Endothelial cell of umbilical vein (primary cell): ENCODE data around the gene BRK1. TPM values are rescaled to one million over a fixed set of nuclear protein-coding genes. Genes with fewer than 3 reads are reported as not detected.
"Not testable (repeated sequence)": the region's sequence is repeated elsewhere in the genome, so short reads cannot be mapped to it uniquely, and the experiment has no call there.

Source experiments
- BruUV-seq: library from RNA; stranded (reverse); fragments of 400-500 nt; replicated peaks from 2 replicates; lab custom pipeline; 2021; lab: Mats Ljungman, UMichigan
- CTCF ChIA-PET: fragments of 300-600, 350-600 bp; sonication (Branson Sonifier 250); formaldehyde crosslinking; loops from one replicate; lab custom pipeline; 2021; ENCODE audit warnings: antibody characterized with exemption, inconsistent platforms; lab: Charles Lee
- POLR2A ChIA-PET: fragments of 300-600, 350-600 bp; sonication (Branson Sonifier 250); formaldehyde crosslinking; loops from one replicate; lab custom pipeline; 2021; ENCODE audit warnings: antibody characterized with exemption, inconsistent platforms; lab: Charles Lee
- DNase-seq: peaks from one replicate; pipeline ENCODE4 v3.0.0-alpha.2; 2011; ENCODE audit warnings: low read depth, low spot score
- FAIRE-seq: peaks from 2 replicates; lab custom pipeline; 2011; peaks lifted over from hg19 to GRCh38; lab: Jason Lieb, UNC
- H2AFZ ChIP-seq: 2 replicates; pipeline ENCODE4 v1.6.0; 2012; ENCODE audit warnings: low read depth, low read length, control low read depth, inconsistent platforms
- H3K27ac ChIP-seq: 2 replicates; pipeline ENCODE4 v1.5.1; 2011; ENCODE audit warnings: low read depth, mild to moderate bottlenecking, control low read depth, low read length, moderate library complexity; ENCODE audit not compliant: insufficient read depth
- H3K27me3 ChIP-seq, 2 experiments: 2 replicates each; pipeline versions ENCODE4 v1.6.0 to v1.6.1; 2011; ENCODE audit warnings: low read length in 2 of 2, mixed read lengths in 1 of 2; ENCODE audit not compliant: control insufficient read depth in 2 of 2, insufficient read depth in 2 of 2
- H3K36me3 ChIP-seq, 2 experiments: 2 replicates in 1 of 2; 3 replicates in 1 of 2; pipeline ENCODE4 v1.5.1; 2011; ENCODE audit warnings: low read length in 2 of 2, mild to moderate bottlenecking in 1 of 2, moderate library complexity in 1 of 2; ENCODE audit not compliant: control insufficient read depth in 2 of 2, insufficient read depth in 2 of 2; ENCODE audit errors: extremely low read depth in 1 of 2
- H3K4me1 ChIP-seq: 3 replicates; pipeline ENCODE4 v1.5.1; 2011; ENCODE audit warnings: mild to moderate bottlenecking, low read length; ENCODE audit not compliant: control insufficient read depth, insufficient read depth; ENCODE audit errors: extremely low read depth
- H3K4me2 ChIP-seq: 2 replicates; pipeline ENCODE4 v1.6.1; 2011; ENCODE audit warnings: low read length, control low read depth, mixed read lengths; ENCODE audit not compliant: insufficient read depth
- H3K4me3 ChIP-seq, 3 experiments: fragments of 200-600 bp in 1 of 3; sonication (generic), shearing (Covaris generic) in 1 of 3; replicated peaks in 1 of 3; 2 replicates each; pipeline ENCODE4 v1.5.1; 2011 to 2016; ENCODE audit warnings: control low read depth in 3 of 3, low read length in 3 of 3, mild to moderate bottlenecking in 2 of 3, inconsistent platforms in 1 of 3, low read depth in 1 of 3, moderate library complexity in 1 of 3; ENCODE audit not compliant: insufficient read depth in 1 of 3
- H3K79me2 ChIP-seq: 2 replicates; pipeline ENCODE4 v1.6.0; 2012; ENCODE audit warnings: low read length, inconsistent platforms; ENCODE audit not compliant: control insufficient read depth, insufficient read depth
- H3K9ac ChIP-seq: replicated peaks from 2 replicates; pipeline ENCODE3; 2011; ENCODE audit warnings: low read length, control low read depth; ENCODE audit not compliant: insufficient read depth; ENCODE audit errors: extremely low read depth
- H3K9me1 ChIP-seq: replicated peaks from 3 replicates; pipeline ENCODE4 v1.6.0; 2011; ENCODE audit warnings: mild to moderate bottlenecking, low read length; ENCODE audit not compliant: control insufficient read depth, insufficient read depth; ENCODE audit errors: extremely low read depth
- H3K9me3 ChIP-seq: replicated peaks from 2 replicates; pipeline ENCODE4 v1.5.1; 2012; ENCODE audit warnings: low read length, inconsistent platforms; ENCODE audit not compliant: control insufficient read depth, insufficient read depth
- H4K20me1 ChIP-seq: replicated peaks from 2 replicates; pipeline ENCODE3; 2011; ENCODE audit warnings: mild to moderate bottlenecking, low read length; ENCODE audit not compliant: control insufficient read depth, insufficient read depth; ENCODE audit errors: extremely low read depth
- EZH2 ChIP-seq: IDR thresholded peaks from 2 replicates; pipeline ENCODE4 v1.6.1; 2012; ENCODE audit warnings: borderline replicate concordance, low read depth, mild to moderate bottlenecking, moderate library complexity, low read length, inconsistent platforms; ENCODE audit not compliant: severe bottlenecking
- FOS ChIP-seq: IDR thresholded peaks from 2 replicates; pipeline ENCODE4 v1.6.1; 2011; ENCODE audit warnings: mild to moderate bottlenecking, low read length, moderate library complexity, borderline replicate concordance; ENCODE audit not compliant: insufficient read depth
- GATA2 ChIP-seq: IDR thresholded peaks from 2 replicates; pipeline ENCODE4 v1.7.0; 2011; ENCODE audit warnings: low read depth, mild to moderate bottlenecking, moderate library complexity, mixed read lengths, low read length; ENCODE audit not compliant: insufficient read length, insufficient read depth
- JUN ChIP-seq: IDR thresholded peaks from 2 replicates; pipeline ENCODE4 v1.6.1; 2011; ENCODE audit warnings: borderline replicate concordance, low read depth; ENCODE audit not compliant: insufficient read length, insufficient read depth
- MYC ChIP-seq: IDR thresholded peaks from one replicate; pipeline ENCODE4 v1.6.1; 2011; ENCODE audit warnings: mild to moderate bottlenecking, low read depth, low read length
- POLR2A ChIP-seq: IDR thresholded peaks from 2 replicates; pipeline ENCODE4 v1.6.1; 2012; ENCODE audit warnings: low read depth, mild to moderate bottlenecking, control low read depth, low read length
- POLR2AphosphoS5 ChIP-seq: IDR thresholded peaks from 2 replicates; pipeline ENCODE4 v1.6.1; 2012; ENCODE audit warnings: low read depth, mild to moderate bottlenecking, control low read depth, low read length, moderate library complexity; ENCODE audit not compliant: insufficient read depth
- dilution Hi-C: fragments of 300-500 bp; cut with MboI; formaldehyde crosslinking; loops from one replicate; pipeline ENCODE4 v1.15.0; 2019; ENCODE audit warnings: low sequenced_read_pairs; ENCODE audit not compliant: extremely low pct_ligation_motif_present
- intact Hi-C: fragments of 100-400 bp; cut with micrococcal nuclease; formaldehyde crosslinking; loops from one replicate; pipeline ENCODE4 v1.10.0; 2022
- polyA plus RNA-seq, 4 experiments: library from polyadenylated mRNA; depleted of rRNA in 3 of 4; stranded (reverse) in 3 of 4; unstranded in 1 of 4; fragments of >200 nt; gene quantifications; 2 replicates each; pipeline versions ENCODE4 v1.2.1 to v1.2.3, GENCODE V29; 2011 to 2012; ENCODE audit warnings: missing spikeins in 1 of 4
- total RNA-seq: library from RNA; stranded (reverse); gene quantifications from 2 replicates; pipeline ENCODE4 v1.2.3, GENCODE V29; 2021
- TF ChIP-seq, protein P1 (sequence below): IDR thresholded peaks from 2 replicates; pipeline ENCODE4 v1.6.1; 2011; ENCODE audit not compliant: insufficient read depth, insufficient read length
- TF ChIP-seq, protein P2 (sequence below), 2 donors: IDR thresholded peaks; 1 replicate in 1 of 2; 2 replicates in 1 of 2; pipeline ENCODE4 v1.5.1; 2011; ENCODE audit warnings: low read length in 2 of 2, mild to moderate bottlenecking in 2 of 2, moderate library complexity in 2 of 2, control low read depth in 1 of 2, inconsistent platforms in 1 of 2, low read depth in 1 of 2; ENCODE audit not compliant: insufficient read depth in 1 of 2; ENCODE audit errors: extremely low read depth in 1 of 2

BRK1 gene
- total and polyA plus RNA-seq, 2 donors (not counting 3 experiments of a cell fraction or from before 2014, with no cell fraction given): 123 to 144 TPM

DNA sequence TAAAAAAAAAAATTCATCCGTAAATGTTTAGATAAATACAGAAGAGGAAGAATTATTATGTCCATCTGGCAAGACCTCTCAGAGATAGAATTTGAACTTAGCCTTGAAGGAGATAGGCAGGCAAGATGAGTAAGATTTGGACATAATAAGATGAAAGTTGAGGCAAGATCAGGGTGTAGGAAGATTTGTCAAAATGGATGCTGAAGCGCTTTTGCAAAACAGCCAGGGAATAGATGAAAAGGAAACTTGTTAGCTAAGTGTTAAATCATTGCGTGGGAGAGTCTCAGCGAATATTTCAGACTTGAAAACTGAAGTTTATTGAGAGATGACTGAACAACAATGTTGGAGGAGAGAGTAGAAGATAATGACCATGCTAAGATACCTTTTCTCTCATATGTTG is 7.2 kb downstream of the BRK1 start:
- no TSS peak for BruUV-seq
- no peak for TF ChIP-seq JUN
- no peak for TF ChIP-seq FOS
- TF ChIP-seq, protein P1, sequence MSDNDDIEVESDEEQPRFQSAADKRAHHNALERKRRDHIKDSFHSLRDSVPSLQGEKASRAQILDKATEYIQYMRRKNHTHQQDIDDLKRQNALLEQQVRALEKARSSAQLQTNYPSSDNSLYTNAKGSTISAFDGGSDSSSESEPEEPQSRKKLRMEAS: no peak
- TF ChIP-seq GATA2: no peak
- no peak for TF ChIP-seq MYC
- no peak for TF ChIP-seq POLR2AphosphoS5
- no peak for TF ChIP-seq POLR2A
- TF ChIP-seq, protein P2, sequence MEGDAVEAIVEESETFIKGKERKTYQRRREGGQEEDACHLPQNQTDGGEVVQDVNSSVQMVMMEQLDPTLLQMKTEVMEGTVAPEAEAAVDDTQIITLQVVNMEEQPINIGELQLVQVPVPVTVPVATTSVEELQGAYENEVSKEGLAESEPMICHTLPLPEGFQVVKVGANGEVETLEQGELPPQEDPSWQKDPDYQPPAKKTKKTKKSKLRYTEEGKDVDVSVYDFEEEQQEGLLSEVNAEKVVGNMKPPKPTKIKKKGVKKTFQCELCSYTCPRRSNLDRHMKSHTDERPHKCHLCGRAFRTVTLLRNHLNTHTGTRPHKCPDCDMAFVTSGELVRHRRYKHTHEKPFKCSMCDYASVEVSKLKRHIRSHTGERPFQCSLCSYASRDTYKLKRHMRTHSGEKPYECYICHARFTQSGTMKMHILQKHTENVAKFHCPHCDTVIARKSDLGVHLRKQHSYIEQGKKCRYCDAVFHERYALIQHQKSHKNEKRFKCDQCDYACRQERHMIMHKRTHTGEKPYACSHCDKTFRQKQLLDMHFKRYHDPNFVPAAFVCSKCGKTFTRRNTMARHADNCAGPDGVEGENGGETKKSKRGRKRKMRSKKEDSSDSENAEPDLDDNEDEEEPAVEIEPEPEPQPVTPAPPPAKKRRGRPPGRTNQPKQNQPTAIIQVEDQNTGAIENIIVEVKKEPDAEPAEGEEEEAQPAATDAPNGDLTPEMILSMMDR (IDR thresholded peaks at IDR 0.05; ENCODE audit: extremely low read depth in 1 of 2, insufficient read depth in 1 of 2, low read depth in 1 of 2, low read length in 2 of 2): no peak
- no peak for TF ChIP-seq EZH2
- intact Hi-C loops (no loop called here), dilution Hi-C loops (no loop called here)
- Histone ChIP-seq H3K27me3 (no peaks in the 10 kb centered on the region), H3K9ac (no peak overlapping the region), H3K4me3 (no peak overlapping the region), H3K9me1 (no peaks in the 10 kb centered on the region), H3K4me2 (no peak overlapping the region), H3K4me1 (no peaks in the 10 kb centered on the region), H3K79me2 (peaks cover 57% of the 10 kb centered on the region), H4K20me1 (peaks cover 3% of the 10 kb centered on the region), H3K27ac (no peak overlapping the region), H3K9me3 (no peaks in the 10 kb centered on the region), H2AFZ (no peak overlapping the region), H3K36me3 (peaks cover 11 to 18% of the 10 kb centered on the region in 2 experiments)
- DNase-seq (no peak), FAIRE-seq (no peak)
- ChIA-PET POLR2A (no interaction called here), CTCF (no interaction called here)

DNA sequence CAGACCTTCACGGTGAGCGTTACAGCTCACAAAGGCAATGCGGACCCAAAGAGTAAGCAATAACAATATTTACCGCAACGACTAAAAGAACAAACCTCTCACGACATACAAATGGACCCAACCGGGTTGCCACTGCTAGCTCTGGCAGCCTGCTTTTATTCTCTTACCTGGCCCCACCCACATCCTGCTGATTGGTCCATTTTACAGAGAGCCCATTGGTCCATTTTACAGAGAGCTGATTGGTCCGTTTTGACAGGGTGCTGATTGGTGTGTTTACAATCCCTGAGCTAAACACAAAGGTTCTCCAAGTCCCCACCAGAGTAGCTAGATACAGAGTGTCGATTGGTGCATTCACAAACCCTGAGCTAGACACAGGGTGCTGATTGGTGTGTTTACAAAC is 20.4 kb downstream of the BRK1 start:
- H3K79me2 ChIP-seq, H3K4me1 ChIP-seq, H3K27me3 ChIP-seq, H3K4me3 ChIP-seq, H2AFZ ChIP-seq, FAIRE-seq, POLR2A ChIA-PET, BruUV-seq, H3K36me3 ChIP-seq, H3K9ac ChIP-seq, H3K9me1 ChIP-seq, dilution Hi-C loops, H3K4me2 ChIP-seq, DNase-seq, H3K9me3 ChIP-seq, intact Hi-C loops, H4K20me1 ChIP-seq, H3K27ac ChIP-seq: not testable (repeated sequence)
- CTCF ChIA-PET: interaction anchor here (0.7 to 0.8 kb wide), 2 partner anchors 70 to 190 kb away, joined by 3 read pairs; no protein-coding TSS in a partner anchor
